Measurements from ENCODE around the gene PRRX1.

DNA sequence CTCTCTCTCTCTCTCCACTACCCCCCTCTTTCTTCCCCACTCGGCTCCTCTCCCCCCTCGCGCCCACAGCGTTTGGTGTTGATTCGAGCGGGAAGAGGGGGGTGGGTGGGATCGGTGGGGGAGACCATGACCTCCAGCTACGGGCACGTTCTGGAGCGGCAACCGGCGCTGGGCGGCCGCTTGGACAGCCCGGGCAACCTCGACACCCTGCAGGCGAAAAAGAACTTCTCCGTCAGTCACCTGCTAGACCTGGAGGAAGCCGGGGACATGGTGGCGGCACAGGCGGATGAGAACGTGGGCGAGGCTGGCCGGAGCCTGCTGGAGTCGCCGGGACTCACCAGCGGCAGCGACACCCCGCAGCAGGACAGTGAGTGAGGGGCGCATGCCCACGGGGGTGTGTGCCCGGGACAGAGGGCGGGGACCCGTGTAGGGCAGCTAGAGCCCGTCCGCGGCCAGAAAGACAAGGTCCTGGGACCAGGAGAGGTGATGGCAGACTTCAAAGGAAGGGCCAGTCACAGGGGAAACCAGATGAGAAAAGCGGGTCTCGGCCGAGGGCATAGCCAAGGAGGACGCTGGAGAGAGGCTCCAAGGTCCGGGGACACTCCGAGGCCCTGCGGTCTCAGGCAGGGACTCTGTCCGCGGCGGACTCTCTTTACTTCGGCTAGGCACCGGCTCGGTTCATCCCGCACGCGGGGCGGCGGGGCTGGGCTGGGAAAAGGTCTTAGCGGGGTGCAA is at the start of gene PRRX1:
- TF ChIP-seq, protein P1, sequence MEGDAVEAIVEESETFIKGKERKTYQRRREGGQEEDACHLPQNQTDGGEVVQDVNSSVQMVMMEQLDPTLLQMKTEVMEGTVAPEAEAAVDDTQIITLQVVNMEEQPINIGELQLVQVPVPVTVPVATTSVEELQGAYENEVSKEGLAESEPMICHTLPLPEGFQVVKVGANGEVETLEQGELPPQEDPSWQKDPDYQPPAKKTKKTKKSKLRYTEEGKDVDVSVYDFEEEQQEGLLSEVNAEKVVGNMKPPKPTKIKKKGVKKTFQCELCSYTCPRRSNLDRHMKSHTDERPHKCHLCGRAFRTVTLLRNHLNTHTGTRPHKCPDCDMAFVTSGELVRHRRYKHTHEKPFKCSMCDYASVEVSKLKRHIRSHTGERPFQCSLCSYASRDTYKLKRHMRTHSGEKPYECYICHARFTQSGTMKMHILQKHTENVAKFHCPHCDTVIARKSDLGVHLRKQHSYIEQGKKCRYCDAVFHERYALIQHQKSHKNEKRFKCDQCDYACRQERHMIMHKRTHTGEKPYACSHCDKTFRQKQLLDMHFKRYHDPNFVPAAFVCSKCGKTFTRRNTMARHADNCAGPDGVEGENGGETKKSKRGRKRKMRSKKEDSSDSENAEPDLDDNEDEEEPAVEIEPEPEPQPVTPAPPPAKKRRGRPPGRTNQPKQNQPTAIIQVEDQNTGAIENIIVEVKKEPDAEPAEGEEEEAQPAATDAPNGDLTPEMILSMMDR (IDR thresholded peaks at IDR 0.05) = no peak
- no peak for TF ChIP-seq POLR2A (IDR thresholded peaks at IDR 0.05)
- no peak for TF ChIP-seq EP300 (IDR thresholded peaks at IDR 0.05)

Data from ovary (tissue), 3 donors.